MM.1S (cell line): Measurements from ENCODE around the gene SNX9.
"Not testable (repeated sequence)": the region's sequence is repeated elsewhere in the genome, so short reads cannot be mapped to it uniquely, and the experiment has no call there.

ENCODE experiments used
- EZH2 ChIP-seq: fragments of 300-600 bp; sonication (generic); optimal IDR thresholded peaks from 2 replicates; pipeline ENCODE3; 2017; ENCODE audit warnings: low read depth, mild to moderate bottlenecking, antibody characterized with exemption, low read length, mixed read lengths
- EZH2phosphoT487 ChIP-seq: fragments of 300-600 bp; sonication (generic); IDR thresholded peaks from 2 replicates; pipeline ENCODE4 v1.6.1; 2018; ENCODE audit warnings: antibody characterized with exemption, low read length
- TF ChIP-seq, protein P1 (sequence below): fragments of 300-600 bp; sonication (generic); IDR thresholded peaks from 2 replicates; pipeline ENCODE4 v1.5.1; 2016; ENCODE audit warnings: antibody characterized with exemption, low read length, mixed read lengths

DNA sequence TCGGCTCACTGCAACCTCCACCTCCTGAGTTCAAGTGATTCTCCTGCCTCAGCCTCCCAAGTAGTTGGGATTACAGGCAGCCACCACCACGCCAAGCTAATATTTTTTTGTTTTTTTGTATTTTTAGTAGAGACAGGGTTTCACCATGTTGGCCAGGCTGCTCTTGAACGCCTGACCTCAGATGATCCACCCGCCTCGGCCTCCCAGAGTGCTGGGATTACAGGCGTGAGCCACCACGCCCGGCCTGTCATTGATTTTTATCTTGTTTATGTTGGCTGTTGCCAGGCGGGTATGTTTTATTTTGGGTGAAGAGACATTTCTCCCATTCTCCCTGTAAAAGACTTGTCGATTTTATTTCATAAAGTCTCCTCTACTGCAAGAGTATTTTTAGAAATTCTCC, 32.8 kb downstream of the SNX9 start:
- TF ChIP-seq, protein P1, sequence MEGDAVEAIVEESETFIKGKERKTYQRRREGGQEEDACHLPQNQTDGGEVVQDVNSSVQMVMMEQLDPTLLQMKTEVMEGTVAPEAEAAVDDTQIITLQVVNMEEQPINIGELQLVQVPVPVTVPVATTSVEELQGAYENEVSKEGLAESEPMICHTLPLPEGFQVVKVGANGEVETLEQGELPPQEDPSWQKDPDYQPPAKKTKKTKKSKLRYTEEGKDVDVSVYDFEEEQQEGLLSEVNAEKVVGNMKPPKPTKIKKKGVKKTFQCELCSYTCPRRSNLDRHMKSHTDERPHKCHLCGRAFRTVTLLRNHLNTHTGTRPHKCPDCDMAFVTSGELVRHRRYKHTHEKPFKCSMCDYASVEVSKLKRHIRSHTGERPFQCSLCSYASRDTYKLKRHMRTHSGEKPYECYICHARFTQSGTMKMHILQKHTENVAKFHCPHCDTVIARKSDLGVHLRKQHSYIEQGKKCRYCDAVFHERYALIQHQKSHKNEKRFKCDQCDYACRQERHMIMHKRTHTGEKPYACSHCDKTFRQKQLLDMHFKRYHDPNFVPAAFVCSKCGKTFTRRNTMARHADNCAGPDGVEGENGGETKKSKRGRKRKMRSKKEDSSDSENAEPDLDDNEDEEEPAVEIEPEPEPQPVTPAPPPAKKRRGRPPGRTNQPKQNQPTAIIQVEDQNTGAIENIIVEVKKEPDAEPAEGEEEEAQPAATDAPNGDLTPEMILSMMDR = not testable (repeated sequence)
- TF ChIP-seq EZH2, EZH2phosphoT487: not testable (repeated sequence)
